Measurements from ENCODE around the gene ZBTB22.

The ZBTB22 gene

GRCh38 chr6:33272275-33273128, 45.0 kb downstream of the ZBTB22 start:
- DNase-seq (ENCODE audit: low read depth) = no peak

GRCh38 chr6:33271468-33272274, 45.9 kb downstream of the ZBTB22 start, which contains the start of the genes RPS18 and VPS52:
TSS of gene RPS18 (plus strand) at chr6:33272075. CDS start at chr6:33272120, 45 bp downstream.
TSS of gene VPS52 (minus strand) at chr6:33271876. CDS start at chr6:33271675, 201 bp downstream.
- peak within 1 kb of the TSS; percentile 90 for H3K4me3 ChIP-seq (ENCODE audit: low read depth, low read length)
- TF ChIP-seq CTCF (IDR thresholded peaks at IDR 0.05; ENCODE audit: insufficient read depth, low read depth, low read length, missing control alignments) = no peak
- DNase-seq (ENCODE audit: low read depth) = peak; percentile 99

More at GRCh38 chr6:33272275-33273128, 45.0 kb downstream of the ZBTB22 start:
- TF ChIP-seq CTCF (IDR thresholded peaks at IDR 0.05; ENCODE audit: insufficient read depth, low read depth, low read length, missing control alignments) = no peak
- H3K4me3 ChIP-seq (ENCODE audit: low read depth, low read length) = peak overlapping the region; percentile 90

GRCh38 chr6:33271117-33271467, 46.5 kb downstream of the ZBTB22 start:
- no peak for DNase-seq (ENCODE audit: low read depth)
- TF ChIP-seq CTCF (IDR thresholded peaks at IDR 0.05; ENCODE audit: insufficient read depth, low read depth, low read length, missing control alignments) = no peak
- H3K4me3 ChIP-seq (ENCODE audit: low read depth, low read length) = peak overlapping the region; percentile 90
